GM06990 (cell line): Measurements from ENCODE around the gene CST2.
"Not testable (repeated sequence)": the region's sequence is repeated elsewhere in the genome, so short reads cannot be mapped to it uniquely, and the experiment has no call there.

Experiments used
- DNase-seq: peaks from one replicate; pipeline ENCODE4 v3.0.0-alpha.2; 2011; ENCODE audit not compliant: insufficient read length; ENCODE audit errors: extremely low read depth
- H3K27me3 ChIP-seq: replicated peaks from 2 replicates; pipeline ENCODE4 v1.6.0; 2011; ENCODE audit warnings: low read length; ENCODE audit not compliant: control insufficient read depth, insufficient read depth
- H3K36me3 ChIP-seq: 2 replicates; pipeline ENCODE4 v1.5.1; 2011; ENCODE audit warnings: low read length; ENCODE audit not compliant: control insufficient read depth, insufficient read depth
- H3K4me3 ChIP-seq: replicated peaks from 2 replicates; pipeline ENCODE4 v1.5.1; 2011; ENCODE audit warnings: low read depth, mild to moderate bottlenecking, control low read depth, low read length
- TF ChIP-seq, protein P1 (sequence below): IDR thresholded peaks from 2 replicates; pipeline ENCODE4 v1.5.1; 2011; ENCODE audit warnings: low read length, control low read depth, mild to moderate bottlenecking, inconsistent platforms; ENCODE audit not compliant: insufficient read depth, poor library complexity, severe bottlenecking

The CST2 gene

GRCh38 chr20:23870461-23870860 is 43.9 kb upstream of the CST2 start:
- H3K4me3 ChIP-seq, result no peak overlapping the region
- no peaks in the 10 kb centered on the region; the same call in 1 of the 2 replicates for H3K27me3 ChIP-seq
- TF ChIP-seq, protein P1, sequence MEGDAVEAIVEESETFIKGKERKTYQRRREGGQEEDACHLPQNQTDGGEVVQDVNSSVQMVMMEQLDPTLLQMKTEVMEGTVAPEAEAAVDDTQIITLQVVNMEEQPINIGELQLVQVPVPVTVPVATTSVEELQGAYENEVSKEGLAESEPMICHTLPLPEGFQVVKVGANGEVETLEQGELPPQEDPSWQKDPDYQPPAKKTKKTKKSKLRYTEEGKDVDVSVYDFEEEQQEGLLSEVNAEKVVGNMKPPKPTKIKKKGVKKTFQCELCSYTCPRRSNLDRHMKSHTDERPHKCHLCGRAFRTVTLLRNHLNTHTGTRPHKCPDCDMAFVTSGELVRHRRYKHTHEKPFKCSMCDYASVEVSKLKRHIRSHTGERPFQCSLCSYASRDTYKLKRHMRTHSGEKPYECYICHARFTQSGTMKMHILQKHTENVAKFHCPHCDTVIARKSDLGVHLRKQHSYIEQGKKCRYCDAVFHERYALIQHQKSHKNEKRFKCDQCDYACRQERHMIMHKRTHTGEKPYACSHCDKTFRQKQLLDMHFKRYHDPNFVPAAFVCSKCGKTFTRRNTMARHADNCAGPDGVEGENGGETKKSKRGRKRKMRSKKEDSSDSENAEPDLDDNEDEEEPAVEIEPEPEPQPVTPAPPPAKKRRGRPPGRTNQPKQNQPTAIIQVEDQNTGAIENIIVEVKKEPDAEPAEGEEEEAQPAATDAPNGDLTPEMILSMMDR, result no peak
- no peak for DNase-seq
- H3K36me3 ChIP-seq, result no peaks in the 10 kb centered on the region

GRCh38 chr20:23869520-23869919 is 43.0 kb upstream of the CST2 start:
- Histone ChIP-seq H3K4me3 (no peak overlapping the region), H3K36me3 (no peaks in the 10 kb centered on the region), H3K27me3 (no peaks in the 10 kb centered on the region; the same call in 1 of the 2 replicates)
- DNase-seq, result no peak
- TF ChIP-seq, protein P1, result no peak

DNA sequence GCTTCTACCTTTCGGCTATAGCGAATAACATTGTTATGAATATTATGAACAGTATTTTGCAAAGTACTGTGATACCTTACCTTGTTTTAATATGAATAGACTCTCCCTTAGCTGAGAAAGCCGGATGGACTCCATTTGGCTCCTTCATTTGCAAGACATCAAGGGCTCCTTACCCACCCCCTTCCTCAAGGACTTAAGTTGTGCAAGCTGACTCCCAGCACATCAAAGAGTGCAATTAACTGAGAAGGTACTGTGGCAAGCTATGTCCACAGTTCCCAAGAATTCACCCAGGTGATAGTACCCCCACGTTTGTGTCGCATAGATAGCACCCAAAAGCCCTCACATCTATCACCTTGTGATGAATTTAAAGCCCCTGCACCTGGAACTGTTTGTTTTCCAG is 41.8 kb upstream of the CST2 start:
- no peaks in the 10 kb centered on the region for H3K36me3 ChIP-seq
- no peak for DNase-seq
- TF ChIP-seq, protein P1, result no peak
- no peak overlapping the region for H3K4me3 ChIP-seq
- no peaks in the 10 kb centered on the region; the same call in 1 of the 2 replicates for H3K27me3 ChIP-seq

DNA sequence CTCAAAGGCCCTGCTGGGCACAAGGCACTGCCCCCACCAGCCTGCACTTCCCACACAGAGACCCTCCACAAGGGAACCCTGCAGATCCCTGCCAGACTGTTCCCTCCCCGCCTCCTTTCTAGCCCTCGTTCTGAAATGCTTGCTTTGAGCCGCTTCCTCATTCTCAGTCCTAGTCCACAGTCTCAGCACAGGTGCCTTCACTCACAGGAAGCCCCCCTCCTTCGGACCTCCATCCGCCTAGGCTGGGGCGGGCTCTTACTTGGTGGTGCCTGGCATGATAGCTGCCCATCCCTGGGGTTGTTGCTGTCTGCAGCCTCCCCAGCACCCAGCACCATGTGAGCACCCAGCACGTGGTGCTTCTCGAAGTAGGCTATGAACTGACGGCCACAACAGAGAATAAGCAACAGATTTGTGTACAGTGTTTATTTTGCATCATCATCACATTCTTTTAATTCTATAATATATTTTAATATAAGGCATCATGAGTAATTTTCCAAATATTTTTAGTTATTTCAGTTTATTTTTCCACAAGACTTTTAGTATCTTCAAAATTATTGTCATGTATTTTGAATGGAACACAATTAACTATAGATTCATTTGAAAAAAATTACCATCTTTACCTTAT is 40.7 kb upstream of the CST2 start:
- no peaks in the 10 kb centered on the region; the same call in 1 of the 2 replicates for H3K27me3 ChIP-seq
- no peak for DNase-seq
- H3K4me3 ChIP-seq, result no peak overlapping the region
- TF ChIP-seq, protein P1, result no peak
- no peaks in the 10 kb centered on the region for H3K36me3 ChIP-seq

- DNase-seq, H3K36me3 ChIP-seq, H3K27me3 ChIP-seq, H3K4me3 ChIP-seq: not testable (repeated sequence)
Measured at GRCh38 chr20:23860771-23861170, 34.2 kb upstream of the CST2 start.

GRCh38 chr20:23857962-23858595 is 31.6 kb upstream of the CST2 start:
- no peaks in the 10 kb centered on the region for H3K36me3 ChIP-seq
- TF ChIP-seq, protein P1, result no peak
- DNase-seq, result no peak
- no peak overlapping the region for H3K4me3 ChIP-seq
- no peaks in the 10 kb centered on the region for H3K27me3 ChIP-seq
